Neural cell (in vitro differentiated cells): ENCODE results near the gene CEP70. TPM values are rescaled to one million over a fixed set of nuclear protein-coding genes. Genes with fewer than 3 reads are reported as not detected.

ENCODE experiments used
- H2AFZ ChIP-seq: fragments of 200-600, 300-800 bp; sonication (generic), shearing (Covaris generic); 2 replicates; pipeline ENCODE4 v1.6.0; 2014; ENCODE audit warnings: low read depth, mild to moderate bottlenecking, antibody characterized with exemption, low read length, moderate library complexity
- H3F3A ChIP-seq: fragments of 200-600 bp; shearing (Covaris generic); 2 replicates; pipeline ENCODE4 v1.6.1; 2016; ENCODE audit warnings: mild to moderate bottlenecking, moderate library complexity, mixed read lengths, antibody characterized with exemption, low read length; ENCODE audit not compliant: insufficient read depth, poor library complexity, severe bottlenecking
- H3K27ac ChIP-seq: fragments of 200-600, 300-800 bp; sonication (generic), shearing (Covaris generic); 2 replicates; pipeline ENCODE4 v1.5.1; 2014; ENCODE audit warnings: mild to moderate bottlenecking, low read length, moderate library complexity
- H3K27me3 ChIP-seq: fragments of 300-800, 200-600 bp; sonication (generic), shearing (Covaris generic); 2 replicates; pipeline ENCODE4 v1.6.0; 2014; ENCODE audit warnings: mild to moderate bottlenecking, low read depth, low read length, moderate library complexity; ENCODE audit not compliant: insufficient read depth
- H3K36me3 ChIP-seq: fragments of 300-800, 200-600 bp; sonication (generic), shearing (Covaris generic); 2 replicates; pipeline ENCODE4 v1.5.1; 2014; ENCODE audit warnings: mild to moderate bottlenecking, antibody characterized with exemption, low read length, moderate library complexity; ENCODE audit not compliant: insufficient read depth
- H3K4me2 ChIP-seq: fragments of 300-800, 200-600 bp; sonication (generic), shearing (Covaris generic); 2 replicates; pipeline ENCODE4 v1.6.0; 2014; ENCODE audit warnings: mild to moderate bottlenecking, low read length
- H3K4me3 ChIP-seq: fragments of 300-800, 200-600 bp; sonication (generic), shearing (Covaris generic); 2 replicates; pipeline ENCODE4 v1.5.1; 2014; ENCODE audit warnings: mild to moderate bottlenecking, low read length, moderate library complexity
- H3K79me2 ChIP-seq: fragments of 200-600 bp; shearing (Covaris generic); replicated peaks from 2 replicates; pipeline ENCODE4 v1.6.0; 2014; ENCODE audit warnings: mild to moderate bottlenecking, low read length, moderate library complexity; ENCODE audit not compliant: insufficient read depth
- H3K9ac ChIP-seq: fragments of 300-800, 200-600 bp; sonication (generic), shearing (Covaris generic); 2 replicates; pipeline ENCODE4 v1.6.1; 2016; ENCODE audit warnings: mild to moderate bottlenecking, low read length, mixed read lengths
- H3K9me2 ChIP-seq: fragments of 200-600 bp; shearing (Covaris generic); 2 replicates; pipeline ENCODE4 v1.6.1; 2016; ENCODE audit warnings: mild to moderate bottlenecking, low read length, mixed read lengths; ENCODE audit not compliant: insufficient read depth
- H3K9me3 ChIP-seq: fragments of 200-600, 300-800 bp; sonication (generic), shearing (Covaris generic); 2 replicates; pipeline ENCODE4 v1.6.1; 2016; ENCODE audit warnings: mild to moderate bottlenecking, mixed run types, low read length, moderate library complexity, mixed read lengths
- H4K20me1 ChIP-seq: fragments of 200-600 bp; shearing (Covaris generic); 2 replicates; pipeline ENCODE4 v1.6.1; 2016; ENCODE audit warnings: mild to moderate bottlenecking, mixed run types; ENCODE audit not compliant: insufficient read depth
- EP300 ChIP-seq: fragments of 450-650 bp; conservative IDR thresholded peaks from 2 replicates; pipeline ENCODE4 v1.6.1; 2014; ENCODE audit warnings: antibody characterized with exemption, mild to moderate bottlenecking, moderate library complexity; ENCODE audit not compliant: poor library complexity, severe bottlenecking
- EZH2 ChIP-seq: fragments of 200-600, 300-800 bp; shearing (Covaris generic), sonication (generic); IDR thresholded peaks from 2 replicates; pipeline ENCODE4 v1.6.1; 2014; ENCODE audit warnings: antibody characterized with exemption, low read length, borderline replicate concordance, mild to moderate bottlenecking; ENCODE audit not compliant: insufficient read depth, poor library complexity, severe bottlenecking
- MXI1 ChIP-seq: fragments of 450-650 bp; conservative IDR thresholded peaks from 2 replicates; pipeline ENCODE4 v1.6.1; 2014; ENCODE audit warnings: antibody characterized with exemption, mild to moderate bottlenecking; ENCODE audit not compliant: poor library complexity, severe bottlenecking
- POLR2AphosphoS5 ChIP-seq: IDR thresholded peaks from 2 replicates; pipeline ENCODE4 v1.6.1; 2012
- RAD21 ChIP-seq: fragments of 450-650 bp; conservative IDR thresholded peaks from 2 replicates; pipeline ENCODE4 v1.6.1; 2014; ENCODE audit warnings: antibody characterized with exemption, mild to moderate bottlenecking, moderate library complexity
- SMC3 ChIP-seq: fragments of 450-650 bp; conservative IDR thresholded peaks from 2 replicates; pipeline ENCODE4 v1.6.1; 2014; ENCODE audit warnings: antibody characterized with exemption, mild to moderate bottlenecking, moderate library complexity; ENCODE audit not compliant: poor library complexity
- TAF1 ChIP-seq: IDR thresholded peaks from 2 replicates; pipeline ENCODE4 v1.6.1; 2012; ENCODE audit warnings: low read depth
- polyA plus RNA-seq: library from polyadenylated mRNA; depleted of rRNA; stranded (reverse); fragments of >200 nt; gene quantifications from 2 replicates; pipeline ENCODE4 v1.2.3, GENCODE V29; 2014
- TF ChIP-seq, protein P1 (sequence below): IDR thresholded peaks from 2 replicates; pipeline ENCODE4 v1.6.1; 2012; ENCODE audit warnings: borderline replicate concordance
- TF ChIP-seq, protein P2 (sequence below): fragments of 450-650 bp; IDR thresholded peaks from 2 replicates; pipeline ENCODE4 v1.5.1; 2014; ENCODE audit warnings: antibody characterized with exemption, mild to moderate bottlenecking, moderate library complexity; ENCODE audit not compliant: poor library complexity, severe bottlenecking

The CEP70 gene
- polyA plus RNA-seq, 1 donor from 2014 or later = 25.0 TPM

DNA sequence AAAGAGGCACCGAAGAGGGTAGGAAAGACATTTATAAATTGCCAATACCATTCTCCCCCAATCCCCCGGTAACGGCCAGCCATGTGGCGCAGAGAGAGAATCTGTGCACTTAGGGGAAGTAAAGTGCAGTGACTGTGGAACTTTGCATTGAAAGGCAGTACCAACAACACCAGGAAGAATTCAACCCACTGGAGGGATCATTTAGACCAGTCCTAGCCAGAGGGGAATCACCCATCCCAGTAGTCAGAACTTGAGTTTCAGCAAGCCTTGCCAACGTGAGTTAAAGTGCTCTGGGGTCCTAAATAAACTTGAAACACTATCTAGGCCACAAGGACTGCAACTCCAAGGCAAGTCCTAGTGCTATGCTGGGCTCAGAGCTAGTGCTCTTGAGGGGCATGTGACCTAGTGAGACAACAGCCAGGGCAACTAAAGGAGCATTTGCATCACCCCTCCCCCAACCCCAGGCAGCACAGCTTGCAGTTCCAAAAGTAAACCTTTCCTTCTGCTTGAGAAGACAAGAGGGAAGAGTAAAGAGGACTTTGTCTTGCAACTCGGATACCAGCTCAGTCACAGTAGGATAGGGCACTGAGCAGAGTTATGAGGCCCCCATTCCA, 15.0 kb downstream of the CEP70 start:
- Histone ChIP-seq H3K27me3 (no peaks in the 10 kb centered on the region), H4K20me1 (no peaks in the 10 kb centered on the region), H3K9ac (no peak overlapping the region), H3K9me3 (no peaks in the 10 kb centered on the region), H3K9me2 (no peaks in the 10 kb centered on the region), H3F3A (no peaks in the 10 kb centered on the region), H3K4me3 (no peak overlapping the region), H2AFZ (no peak overlapping the region), H3K79me2 (no peaks in the 10 kb centered on the region), H3K36me3 (no peaks in the 10 kb centered on the region), H3K4me2 (no peak overlapping the region), H3K27ac (no peak overlapping the region)
- TF ChIP-seq EZH2 (no peak), RAD21 (no peak), SMC3 (no peak), MXI1 (no peak), POLR2AphosphoS5 (no peak), TAF1 (no peak), EP300 (no peak)
- TF ChIP-seq, protein P1, sequence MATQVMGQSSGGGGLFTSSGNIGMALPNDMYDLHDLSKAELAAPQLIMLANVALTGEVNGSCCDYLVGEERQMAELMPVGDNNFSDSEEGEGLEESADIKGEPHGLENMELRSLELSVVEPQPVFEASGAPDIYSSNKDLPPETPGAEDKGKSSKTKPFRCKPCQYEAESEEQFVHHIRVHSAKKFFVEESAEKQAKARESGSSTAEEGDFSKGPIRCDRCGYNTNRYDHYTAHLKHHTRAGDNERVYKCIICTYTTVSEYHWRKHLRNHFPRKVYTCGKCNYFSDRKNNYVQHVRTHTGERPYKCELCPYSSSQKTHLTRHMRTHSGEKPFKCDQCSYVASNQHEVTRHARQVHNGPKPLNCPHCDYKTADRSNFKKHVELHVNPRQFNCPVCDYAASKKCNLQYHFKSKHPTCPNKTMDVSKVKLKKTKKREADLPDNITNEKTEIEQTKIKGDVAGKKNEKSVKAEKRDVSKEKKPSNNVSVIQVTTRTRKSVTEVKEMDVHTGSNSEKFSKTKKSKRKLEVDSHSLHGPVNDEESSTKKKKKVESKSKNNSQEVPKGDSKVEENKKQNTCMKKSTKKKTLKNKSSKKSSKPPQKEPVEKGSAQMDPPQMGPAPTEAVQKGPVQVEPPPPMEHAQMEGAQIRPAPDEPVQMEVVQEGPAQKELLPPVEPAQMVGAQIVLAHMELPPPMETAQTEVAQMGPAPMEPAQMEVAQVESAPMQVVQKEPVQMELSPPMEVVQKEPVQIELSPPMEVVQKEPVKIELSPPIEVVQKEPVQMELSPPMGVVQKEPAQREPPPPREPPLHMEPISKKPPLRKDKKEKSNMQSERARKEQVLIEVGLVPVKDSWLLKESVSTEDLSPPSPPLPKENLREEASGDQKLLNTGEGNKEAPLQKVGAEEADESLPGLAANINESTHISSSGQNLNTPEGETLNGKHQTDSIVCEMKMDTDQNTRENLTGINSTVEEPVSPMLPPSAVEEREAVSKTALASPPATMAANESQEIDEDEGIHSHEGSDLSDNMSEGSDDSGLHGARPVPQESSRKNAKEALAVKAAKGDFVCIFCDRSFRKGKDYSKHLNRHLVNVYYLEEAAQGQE = no peak
- TF ChIP-seq, protein P2, sequence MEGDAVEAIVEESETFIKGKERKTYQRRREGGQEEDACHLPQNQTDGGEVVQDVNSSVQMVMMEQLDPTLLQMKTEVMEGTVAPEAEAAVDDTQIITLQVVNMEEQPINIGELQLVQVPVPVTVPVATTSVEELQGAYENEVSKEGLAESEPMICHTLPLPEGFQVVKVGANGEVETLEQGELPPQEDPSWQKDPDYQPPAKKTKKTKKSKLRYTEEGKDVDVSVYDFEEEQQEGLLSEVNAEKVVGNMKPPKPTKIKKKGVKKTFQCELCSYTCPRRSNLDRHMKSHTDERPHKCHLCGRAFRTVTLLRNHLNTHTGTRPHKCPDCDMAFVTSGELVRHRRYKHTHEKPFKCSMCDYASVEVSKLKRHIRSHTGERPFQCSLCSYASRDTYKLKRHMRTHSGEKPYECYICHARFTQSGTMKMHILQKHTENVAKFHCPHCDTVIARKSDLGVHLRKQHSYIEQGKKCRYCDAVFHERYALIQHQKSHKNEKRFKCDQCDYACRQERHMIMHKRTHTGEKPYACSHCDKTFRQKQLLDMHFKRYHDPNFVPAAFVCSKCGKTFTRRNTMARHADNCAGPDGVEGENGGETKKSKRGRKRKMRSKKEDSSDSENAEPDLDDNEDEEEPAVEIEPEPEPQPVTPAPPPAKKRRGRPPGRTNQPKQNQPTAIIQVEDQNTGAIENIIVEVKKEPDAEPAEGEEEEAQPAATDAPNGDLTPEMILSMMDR = no peak

DNA sequence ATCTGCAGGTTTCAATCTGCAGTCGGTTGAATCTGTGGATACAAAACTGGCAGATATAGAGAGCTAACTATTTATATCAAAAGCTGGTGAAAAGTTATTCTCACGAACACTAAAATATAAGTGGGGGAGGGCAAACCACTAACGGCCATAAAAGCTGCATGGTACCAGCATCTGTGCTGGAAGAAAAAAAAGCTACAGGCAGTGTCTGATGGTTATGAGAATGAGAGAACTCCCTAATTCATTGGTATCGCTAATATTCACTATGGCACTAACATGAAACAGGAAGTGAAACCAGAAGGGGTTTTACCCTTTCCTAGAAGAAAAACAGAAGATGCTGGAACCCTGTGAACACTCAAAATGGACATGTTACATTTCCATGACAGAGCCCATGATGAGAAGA, 15.9 kb downstream of the CEP70 start:
- H2AFZ ChIP-seq = no peak overlapping the region
- H3K9me3 ChIP-seq = no peaks in the 10 kb centered on the region
- no peak overlapping the region for H3K4me3 ChIP-seq
- H3K9ac ChIP-seq = no peak overlapping the region
- H4K20me1 ChIP-seq = no peaks in the 10 kb centered on the region
- no peaks in the 10 kb centered on the region for H3K79me2 ChIP-seq
- H3K27me3 ChIP-seq = no peaks in the 10 kb centered on the region
- TF ChIP-seq EZH2 (no peak), EP300 (no peak), TAF1 (no peak), SMC3 (no peak), RAD21 (no peak), POLR2AphosphoS5 (no peak), MXI1 (no peak)
- TF ChIP-seq, protein P2 = no peak
- TF ChIP-seq, protein P1 = no peak
- no peaks in the 10 kb centered on the region for H3F3A ChIP-seq
- no peaks in the 10 kb centered on the region for H3K36me3 ChIP-seq
- H3K9me2 ChIP-seq = no peaks in the 10 kb centered on the region
- H3K4me2 ChIP-seq = no peak overlapping the region
- no peak overlapping the region for H3K27ac ChIP-seq
